ENCODE data around the gene TMPRSS7.

The TMPRSS7 gene, protein sequence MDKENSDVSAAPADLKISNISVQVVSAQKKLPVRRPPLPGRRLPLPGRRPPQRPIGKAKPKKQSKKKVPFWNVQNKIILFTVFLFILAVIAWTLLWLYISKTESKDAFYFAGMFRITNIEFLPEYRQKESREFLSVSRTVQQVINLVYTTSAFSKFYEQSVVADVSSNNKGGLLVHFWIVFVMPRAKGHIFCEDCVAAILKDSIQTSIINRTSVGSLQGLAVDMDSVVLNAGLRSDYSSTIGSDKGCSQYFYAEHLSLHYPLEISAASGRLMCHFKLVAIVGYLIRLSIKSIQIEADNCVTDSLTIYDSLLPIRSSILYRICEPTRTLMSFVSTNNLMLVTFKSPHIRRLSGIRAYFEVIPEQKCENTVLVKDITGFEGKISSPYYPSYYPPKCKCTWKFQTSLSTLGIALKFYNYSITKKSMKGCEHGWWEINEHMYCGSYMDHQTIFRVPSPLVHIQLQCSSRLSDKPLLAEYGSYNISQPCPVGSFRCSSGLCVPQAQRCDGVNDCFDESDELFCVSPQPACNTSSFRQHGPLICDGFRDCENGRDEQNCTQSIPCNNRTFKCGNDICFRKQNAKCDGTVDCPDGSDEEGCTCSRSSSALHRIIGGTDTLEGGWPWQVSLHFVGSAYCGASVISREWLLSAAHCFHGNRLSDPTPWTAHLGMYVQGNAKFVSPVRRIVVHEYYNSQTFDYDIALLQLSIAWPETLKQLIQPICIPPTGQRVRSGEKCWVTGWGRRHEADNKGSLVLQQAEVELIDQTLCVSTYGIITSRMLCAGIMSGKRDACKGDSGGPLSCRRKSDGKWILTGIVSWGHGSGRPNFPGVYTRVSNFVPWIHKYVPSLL

GRCh38 chr3:112034436-112034835, at the start of gene TMPRSS7:
Gene TMPRSS7, plus strand, starts transcription at chr3:112034736. Its CDS starts 110 bp downstream, at chr3:112034846.
- no peak for DNase-seq (ENCODE audit: low spot score)

DNA sequence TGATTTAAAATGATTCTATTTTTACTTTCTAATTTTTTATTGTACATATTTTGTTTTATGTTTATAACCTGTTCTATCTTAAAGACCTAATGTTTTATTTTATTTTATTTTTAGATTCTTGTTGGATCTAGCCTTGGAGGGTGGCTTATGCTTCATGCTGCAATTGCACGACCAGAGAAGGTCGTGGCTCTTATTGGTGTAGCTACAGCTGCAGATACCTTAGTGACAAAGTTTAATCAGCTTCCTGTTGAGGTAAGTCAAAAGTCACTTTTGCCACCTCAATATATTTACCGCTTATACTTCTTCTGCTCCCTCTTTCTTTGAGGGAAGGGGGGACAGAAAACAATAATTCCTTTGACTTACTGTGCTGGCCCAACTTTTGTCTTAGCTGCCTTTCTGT, 47.7 kb upstream of the TMPRSS7 start:
- no peak for DNase-seq (ENCODE audit: low spot score)

GRCh38 chr3:111989061-111989678, 45.4 kb upstream of the TMPRSS7 start:
- peak; percentile 38 for DNase-seq (ENCODE audit: low spot score)

- DNase-seq (ENCODE audit: low spot score): no peak
Observed at GRCh38 chr3:111993038-111993437, 41.5 kb upstream of the TMPRSS7 start.

DNA sequence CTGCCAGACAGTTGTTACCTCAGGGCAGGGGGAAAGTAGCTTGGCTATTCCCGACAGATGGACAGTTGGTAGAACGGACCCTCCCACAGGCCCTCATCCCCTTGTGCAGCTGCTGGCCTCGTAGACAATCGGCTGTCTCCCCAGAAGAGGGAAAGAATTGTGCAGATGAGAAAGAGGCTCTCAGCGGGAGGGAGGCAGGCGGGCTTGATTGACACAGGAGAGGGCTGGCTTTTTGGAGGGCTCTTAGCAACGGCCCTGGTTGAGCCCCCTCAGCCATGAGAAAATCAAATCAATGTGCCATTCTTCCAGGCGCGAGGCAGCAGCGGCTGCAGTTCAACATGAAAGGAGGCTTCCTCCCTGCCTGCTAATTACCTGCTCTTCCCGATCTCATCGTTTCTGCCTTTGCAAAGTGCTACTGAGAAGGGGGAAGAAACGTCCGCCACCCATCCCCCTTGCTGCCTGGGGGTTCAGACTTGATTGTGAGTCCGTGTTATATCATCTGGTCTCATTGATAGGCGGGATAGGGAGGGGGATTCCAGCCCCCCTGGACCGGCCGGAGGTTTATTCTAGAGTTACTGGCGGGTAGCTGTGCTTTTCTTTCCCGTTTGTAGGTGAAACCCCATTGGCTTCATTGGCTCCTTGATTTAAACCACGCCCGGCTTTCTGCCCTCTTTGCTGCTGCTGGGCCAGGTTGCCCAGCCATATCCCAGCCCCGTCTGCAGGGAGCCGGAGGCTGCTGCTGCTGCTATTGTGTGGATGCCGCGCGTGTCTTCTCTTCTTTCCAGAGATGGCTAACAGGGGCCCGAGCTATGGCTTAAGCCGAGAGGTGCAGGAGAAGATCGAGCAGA, 35.7 kb upstream of the TMPRSS7 start, which contains the start of gene TAGLN3:
TSS of gene TAGLN3 (plus strand) at position 287 of the 848 bp plus-strand sequence. CDS start at position 788, 501 bp downstream.
- DNase-seq (ENCODE audit: low spot score): no peak

GRCh38 chr3:111999484-112000324, 34.8 kb upstream of the TMPRSS7 start:
- no peak for DNase-seq (ENCODE audit: low spot score)

GRCh38 chr3:112000367-112000771, 34.2 kb upstream of the TMPRSS7 start:
- no peak for DNase-seq (ENCODE audit: low spot score)

- DNase-seq (ENCODE audit: low spot score): no peak
Observed at GRCh38 chr3:112000966-112001365, 33.6 kb upstream of the TMPRSS7 start.

GRCh38 chr3:112001526-112001925, 33.0 kb upstream of the TMPRSS7 start:
- no peak for DNase-seq (ENCODE audit: low spot score)

- DNase-seq (ENCODE audit: low spot score): no peak
Observed at GRCh38 chr3:112002096-112002971, 32.2 kb upstream of the TMPRSS7 start.

- DNase-seq (ENCODE audit: low spot score): no peak
Observed at GRCh38 chr3:112003321-112004080, 31.0 kb upstream of the TMPRSS7 start.

DNA sequence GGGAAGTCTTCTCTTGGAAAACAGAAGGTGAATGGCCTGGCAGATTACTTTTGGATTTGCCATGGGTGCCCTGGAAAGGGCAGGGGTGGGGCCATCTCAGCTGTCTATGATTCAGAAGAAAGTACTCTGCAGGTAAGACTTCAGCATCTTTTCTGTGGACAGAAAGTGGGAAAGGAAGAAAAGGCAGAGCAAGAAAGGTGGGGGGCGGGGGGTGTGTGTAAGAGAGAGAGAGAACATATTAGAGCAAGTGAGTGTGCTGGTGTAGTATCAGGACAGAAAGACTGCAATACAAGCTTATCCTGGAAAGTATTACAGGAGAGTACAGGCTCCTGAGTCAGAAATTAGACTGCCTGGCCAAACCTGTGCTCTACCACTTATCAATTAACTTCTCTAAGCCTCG, 30.3 kb upstream of the TMPRSS7 start:
- DNase-seq (ENCODE audit: low spot score): no peak

DNA sequence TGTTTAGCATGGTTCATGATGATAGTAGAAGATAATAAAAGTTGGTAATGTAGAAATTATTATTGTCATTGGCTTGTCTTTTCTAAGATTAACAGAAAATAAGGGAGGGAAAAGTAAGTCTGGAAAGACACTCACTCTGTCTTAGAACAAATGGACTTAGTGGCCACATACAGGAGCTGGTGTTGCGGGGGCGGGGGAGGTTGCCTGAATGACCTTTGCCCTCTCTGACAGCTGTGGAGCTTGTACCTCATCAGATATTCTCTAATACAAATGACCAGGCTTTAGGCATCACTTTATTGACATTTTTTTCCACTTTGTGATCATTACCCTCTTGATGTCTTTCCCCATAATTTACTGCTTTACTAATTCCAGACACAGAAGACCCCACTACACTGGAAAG, 29.9 kb upstream of the TMPRSS7 start:
- DNase-seq (ENCODE audit: low spot score): no peak

DNA sequence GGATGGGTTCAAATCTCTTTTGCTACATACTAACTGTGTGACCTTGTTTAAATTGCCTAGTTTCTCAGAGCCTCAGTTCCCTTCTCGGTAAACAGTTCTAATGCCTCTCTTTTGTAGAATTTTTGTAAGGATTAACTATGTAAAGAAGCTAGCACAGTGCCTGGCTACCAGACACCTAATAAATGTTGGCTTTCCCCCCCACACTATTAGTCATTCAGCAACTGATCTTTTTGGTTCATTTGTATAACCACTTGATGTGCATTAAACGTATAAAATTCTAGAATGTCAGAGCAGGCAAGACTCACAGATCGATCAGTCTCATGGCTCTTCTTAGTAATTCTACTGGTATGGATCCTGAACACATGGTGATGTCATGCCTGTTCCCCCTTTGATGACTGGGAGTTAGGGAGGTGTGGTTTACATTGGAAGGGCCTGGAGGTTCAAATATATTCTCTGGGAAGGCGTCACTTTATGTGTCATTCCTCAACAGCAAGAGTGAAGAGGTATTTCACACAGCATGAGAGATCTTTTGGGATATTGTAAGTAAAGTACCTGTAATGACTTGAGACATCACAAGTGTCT, 29.4 kb upstream of the TMPRSS7 start:
- no peak for DNase-seq (ENCODE audit: low spot score)

- DNase-seq (ENCODE audit: low spot score): no peak
Observed at GRCh38 chr3:112007633-112008032, 26.9 kb upstream of the TMPRSS7 start.

- DNase-seq (ENCODE audit: low spot score): no peak
Observed at GRCh38 chr3:112009670-112010069, 24.9 kb upstream of the TMPRSS7 start.

GRCh38 chr3:112010636-112011035, 23.9 kb upstream of the TMPRSS7 start:
- DNase-seq (ENCODE audit: low spot score): no peak

- DNase-seq (ENCODE audit: low spot score): no peak
Observed at GRCh38 chr3:112011376-112011940, 23.1 kb upstream of the TMPRSS7 start.

All from hepatic stellate cell (primary cell).